IPS-18c (cell line): Measurements from ENCODE around the gene BDKRB1.

Experiments used
- H3K4me3 ChIP-seq: 2 replicates; pipeline ENCODE4 v1.7.0; 2013; ENCODE audit warnings: low read depth, mild to moderate bottlenecking, low read length, moderate library complexity; ENCODE audit not compliant: insufficient read depth
- H3K9me3 ChIP-seq: one replicate; pipeline ENCODE4 v1.6.1; 2013; ENCODE audit warnings: mild to moderate bottlenecking, low read length, moderate library complexity; ENCODE audit not compliant: control insufficient read depth, insufficient read depth

BDKRB1 gene

DNA sequence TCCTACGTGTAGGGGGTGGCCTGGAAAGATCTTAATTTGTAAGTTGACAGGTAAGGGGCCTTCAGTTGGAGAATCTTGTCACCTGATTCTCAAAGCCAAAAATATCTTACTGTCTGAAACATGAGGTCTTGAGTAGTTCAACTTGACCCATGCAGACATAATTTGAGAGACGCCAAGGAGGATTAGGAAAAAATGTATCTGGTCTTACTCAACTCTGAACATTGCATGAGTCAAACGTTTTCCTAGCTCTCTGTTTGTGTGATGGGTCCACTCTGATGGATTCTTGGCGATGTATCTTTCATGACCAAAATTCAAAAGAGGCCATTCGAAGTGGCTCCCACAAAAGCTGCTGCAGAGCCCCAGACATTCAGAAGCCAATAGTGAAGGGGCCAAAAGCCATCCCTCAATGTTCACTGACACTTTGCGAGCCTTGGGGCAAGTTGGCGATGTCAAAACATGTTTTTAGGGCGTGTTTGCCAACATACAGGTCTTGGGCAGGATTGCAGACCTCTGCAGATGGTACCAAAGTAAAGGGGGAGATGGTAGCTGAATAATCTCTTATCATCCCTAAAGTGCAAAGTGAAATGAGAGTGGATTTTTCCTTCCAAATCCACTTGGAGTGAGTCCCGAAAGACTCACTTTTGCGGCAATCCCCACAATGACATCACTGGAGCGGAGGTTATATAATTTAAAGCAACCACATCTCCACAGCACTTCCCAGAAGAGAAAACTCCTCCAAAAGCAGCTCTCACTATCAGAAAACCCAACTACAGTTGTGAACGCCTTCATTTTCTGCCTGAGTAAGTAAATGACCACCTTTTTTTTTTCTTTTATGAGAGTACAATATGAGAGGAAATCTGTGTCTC lies at the start of gene BDKRB1:
TSS of gene BDKRB1 (plus strand) at position 710 of the 866 bp plus-strand sequence. CDS start 7,473 bp downstream, outside the sequence.
- Histone ChIP-seq H3K4me3 (no peak within 1 kb of the TSS), H3K9me3 (no peaks in the 10 kb centered on the region)

DNA sequence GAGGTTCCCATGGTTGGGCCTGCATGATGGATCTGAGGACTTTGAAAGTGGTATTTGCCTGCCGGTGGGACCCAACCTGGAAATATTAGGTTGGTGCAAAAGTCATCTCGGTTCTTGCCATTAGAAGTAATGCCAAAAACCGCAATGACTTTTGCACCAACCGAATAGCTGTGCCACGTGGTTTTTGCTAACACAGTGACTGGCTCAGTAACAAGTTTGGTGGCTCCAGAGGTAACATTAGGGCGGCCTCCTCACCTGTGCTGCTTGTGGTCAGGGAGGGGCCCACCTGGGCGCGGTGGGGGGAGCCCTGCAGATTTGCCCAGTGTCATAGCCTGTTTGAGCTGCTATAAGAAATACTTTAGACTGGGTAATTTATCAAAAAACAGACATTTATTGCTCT lies 49.5 kb upstream of the BDKRB1 start:
- H3K4me3 ChIP-seq: no peak overlapping the region
- H3K9me3 ChIP-seq: no peaks in the 10 kb centered on the region

DNA sequence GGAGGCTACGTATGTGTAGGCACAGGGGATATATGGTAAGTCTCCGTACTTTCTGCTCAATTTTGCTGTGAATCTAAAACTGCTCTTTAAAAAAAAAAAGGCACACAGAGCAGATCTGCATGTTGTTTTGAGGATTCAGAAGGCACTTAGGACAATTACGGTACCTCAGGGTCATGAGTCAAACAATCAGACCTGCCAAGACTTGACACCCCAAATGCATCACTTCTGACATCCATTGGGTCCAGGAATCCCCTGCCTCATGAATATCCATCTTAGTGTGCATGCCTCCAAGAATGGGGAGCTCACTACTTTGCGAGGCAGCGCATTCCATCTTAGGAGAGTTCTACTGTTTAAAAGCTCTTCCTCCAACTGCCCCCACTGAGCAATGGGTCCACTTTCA lies 48.3 kb upstream of the BDKRB1 start:
- Histone ChIP-seq H3K4me3 (no peak overlapping the region), H3K9me3 (peaks cover 5% of the 10 kb centered on the region)

DNA sequence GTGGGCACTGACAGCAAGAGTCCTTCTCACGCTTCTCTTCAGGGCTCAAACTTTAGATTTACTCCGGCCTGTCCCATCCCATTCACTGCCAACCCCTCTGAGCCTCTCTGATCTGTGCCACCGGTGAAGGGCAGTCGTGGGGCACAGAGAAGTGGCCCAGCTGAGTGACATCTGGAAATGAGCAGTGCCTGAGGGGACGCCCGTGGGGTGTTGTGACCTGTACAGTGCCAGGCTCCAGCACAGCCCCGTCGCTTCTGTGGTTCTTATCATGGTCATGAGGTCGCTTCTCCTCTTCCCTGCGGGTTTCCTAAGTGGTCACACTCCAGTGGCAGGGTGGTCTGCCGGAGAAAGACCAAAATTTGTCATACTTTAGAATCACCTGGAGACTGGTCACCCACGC lies 47.3 kb upstream of the BDKRB1 start:
- H3K9me3 ChIP-seq: peaks cover 5% of the 10 kb centered on the region
- H3K4me3 ChIP-seq: no peak overlapping the region

DNA sequence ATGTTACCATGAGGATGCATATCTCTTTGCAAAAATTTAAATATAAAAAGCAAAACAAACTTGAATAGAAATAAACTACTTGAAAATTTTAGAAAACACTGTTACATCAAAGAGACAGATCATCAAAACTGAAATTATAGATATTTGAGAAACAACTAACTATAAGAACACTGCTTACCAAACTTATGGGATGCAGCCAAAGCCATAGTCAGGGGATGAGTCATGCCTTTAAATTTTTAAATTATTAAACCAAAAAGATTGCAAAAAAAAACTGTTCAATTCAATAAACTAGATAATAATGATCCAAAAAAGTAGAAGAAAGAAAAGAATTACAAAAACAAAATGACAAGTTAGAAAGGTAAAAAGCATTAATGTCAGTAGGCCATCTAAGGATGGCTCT lies 43.9 kb upstream of the BDKRB1 start:
- Histone ChIP-seq H3K9me3 (peaks cover 5% of the 10 kb centered on the region), H3K4me3 (no peak overlapping the region)

DNA sequence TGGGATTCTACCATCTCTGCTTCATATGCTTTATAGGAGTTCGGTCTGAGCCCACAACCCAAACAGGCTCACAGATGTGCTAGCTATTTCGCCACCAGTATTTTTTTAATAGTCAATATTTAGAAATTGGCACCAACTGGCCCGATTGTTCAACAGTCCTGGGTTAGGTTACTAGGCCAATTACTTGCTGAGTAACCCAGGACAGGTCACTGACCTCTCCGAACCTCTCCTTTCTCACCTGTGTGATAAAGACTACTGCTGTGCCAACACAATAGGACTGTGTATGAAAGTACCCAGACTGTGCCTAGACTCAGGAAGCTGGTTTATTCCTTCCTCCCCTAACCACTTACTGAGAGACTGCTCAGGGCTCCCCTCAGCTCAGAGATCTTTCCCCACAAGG lies 43.1 kb upstream of the BDKRB1 start:
- H3K9me3 ChIP-seq: peaks cover 5% of the 10 kb centered on the region
- H3K4me3 ChIP-seq: no peak overlapping the region

DNA sequence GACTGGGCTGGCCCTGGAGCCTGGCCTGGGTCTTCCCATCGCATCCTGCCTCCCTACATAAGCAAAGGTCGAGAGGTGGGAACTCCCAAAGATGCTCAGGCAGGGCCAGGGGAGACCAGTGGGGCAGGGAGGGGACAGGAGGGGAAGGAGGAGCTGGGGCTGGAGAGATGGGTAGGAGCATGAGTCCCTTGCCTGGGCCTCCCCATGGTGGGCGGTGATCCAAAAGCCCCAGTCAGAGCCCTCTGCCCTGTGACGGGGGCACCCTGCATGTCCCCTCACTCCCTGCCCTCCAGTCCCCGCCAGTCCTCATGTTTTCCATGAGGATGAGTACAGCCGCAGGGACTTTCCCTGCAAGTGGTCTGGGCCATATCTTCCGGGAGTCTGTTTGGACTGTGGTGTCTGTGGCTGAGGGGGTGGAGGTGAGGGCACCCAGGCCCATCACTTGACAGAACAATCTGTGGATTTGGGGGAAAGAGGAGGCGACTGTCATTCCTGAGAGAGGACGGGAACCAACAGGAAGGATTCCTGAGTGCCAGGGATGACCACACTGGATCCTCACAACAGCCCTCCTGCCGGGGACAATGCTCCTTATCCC lies 42.0 kb upstream of the BDKRB1 start:
- H3K9me3 ChIP-seq: peaks cover 5% of the 10 kb centered on the region
- no peak overlapping the region for H3K4me3 ChIP-seq

DNA sequence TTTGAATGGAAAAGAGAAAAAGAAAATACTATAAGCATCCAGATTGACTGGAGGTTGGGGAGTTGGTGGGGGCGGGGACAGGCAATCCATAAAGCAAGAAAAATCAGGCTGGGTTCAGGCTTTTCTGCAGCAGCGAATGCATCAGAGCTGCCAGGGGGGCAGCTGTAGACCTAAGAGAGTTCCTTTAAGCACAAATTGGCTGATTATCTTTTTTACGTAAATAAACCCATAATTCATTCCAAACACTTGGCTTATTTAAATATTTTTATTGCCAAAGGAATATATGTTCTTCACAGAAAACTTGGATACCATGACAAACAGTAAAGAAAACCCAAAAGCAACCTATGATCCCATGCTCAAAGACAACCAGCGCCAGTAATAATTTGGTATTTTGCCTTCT lies 41.2 kb upstream of the BDKRB1 start:
- H3K9me3 ChIP-seq: peaks cover 5% of the 10 kb centered on the region

DNA sequence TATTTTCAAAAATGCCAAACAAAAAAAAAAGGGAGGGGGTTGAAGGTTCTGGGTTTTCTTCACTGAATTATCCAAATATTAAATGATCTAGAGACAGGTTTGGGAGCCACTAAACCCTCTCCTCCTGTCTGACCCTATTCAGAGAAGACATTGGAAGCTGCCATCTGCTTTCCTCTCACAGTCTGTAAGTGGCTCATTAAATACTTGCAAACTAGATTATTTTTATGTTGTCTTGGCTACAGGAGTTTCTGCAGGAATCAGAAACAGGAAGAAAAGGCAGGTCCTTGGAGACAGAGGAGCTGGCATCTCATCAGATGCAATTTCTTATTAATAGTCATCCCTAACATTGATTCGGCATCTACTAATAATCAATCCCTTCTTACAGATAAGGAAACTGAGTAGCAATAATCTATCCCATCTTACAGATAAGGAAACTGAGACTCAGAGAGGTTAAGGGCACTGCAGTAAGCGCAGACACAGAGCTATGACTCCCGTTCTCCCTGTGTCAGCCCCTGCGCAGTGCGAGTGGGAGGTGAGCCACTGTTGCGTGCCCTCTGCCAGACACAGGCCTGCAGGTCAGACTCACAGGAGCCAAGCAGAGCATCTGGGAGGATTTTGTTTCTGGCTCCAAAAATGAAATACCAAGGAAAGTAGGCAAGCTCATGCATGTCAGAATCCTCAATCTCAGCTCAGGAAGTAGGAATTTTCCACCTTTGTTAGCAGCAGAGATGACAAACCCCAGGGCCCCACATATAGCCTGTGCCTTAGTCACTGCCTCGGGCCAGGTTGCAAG lies 40.4 kb upstream of the BDKRB1 start:
- Histone ChIP-seq H3K9me3 (peaks cover 5% of the 10 kb centered on the region), H3K4me3 (no peak overlapping the region)

More for the DNA sequence above, 41.2 kb upstream of the BDKRB1 start:
- no peak overlapping the region for H3K4me3 ChIP-seq

DNA sequence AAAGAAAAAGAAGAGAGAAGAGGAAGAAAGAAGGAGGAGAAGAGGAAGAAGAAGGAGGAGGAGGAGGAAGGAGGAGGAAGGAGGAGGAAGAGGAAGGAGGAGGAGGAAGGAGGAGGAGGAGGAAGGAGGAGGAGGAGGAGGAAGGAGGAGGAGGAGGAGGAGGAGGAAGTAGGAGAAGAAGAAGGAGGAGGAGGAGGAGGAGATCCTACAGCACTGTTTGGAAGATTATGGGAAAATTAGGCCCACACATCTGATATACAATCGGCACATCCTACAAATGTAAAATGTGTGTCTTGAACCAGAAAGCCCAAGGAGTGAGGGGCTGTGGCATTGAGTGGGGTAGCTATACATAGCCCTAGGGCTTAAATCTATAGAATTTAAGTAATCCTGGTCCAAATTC lies 39.4 kb upstream of the BDKRB1 start:
- H3K4me3 ChIP-seq: no peak overlapping the region
- H3K9me3 ChIP-seq: peaks cover 5% of the 10 kb centered on the region

DNA sequence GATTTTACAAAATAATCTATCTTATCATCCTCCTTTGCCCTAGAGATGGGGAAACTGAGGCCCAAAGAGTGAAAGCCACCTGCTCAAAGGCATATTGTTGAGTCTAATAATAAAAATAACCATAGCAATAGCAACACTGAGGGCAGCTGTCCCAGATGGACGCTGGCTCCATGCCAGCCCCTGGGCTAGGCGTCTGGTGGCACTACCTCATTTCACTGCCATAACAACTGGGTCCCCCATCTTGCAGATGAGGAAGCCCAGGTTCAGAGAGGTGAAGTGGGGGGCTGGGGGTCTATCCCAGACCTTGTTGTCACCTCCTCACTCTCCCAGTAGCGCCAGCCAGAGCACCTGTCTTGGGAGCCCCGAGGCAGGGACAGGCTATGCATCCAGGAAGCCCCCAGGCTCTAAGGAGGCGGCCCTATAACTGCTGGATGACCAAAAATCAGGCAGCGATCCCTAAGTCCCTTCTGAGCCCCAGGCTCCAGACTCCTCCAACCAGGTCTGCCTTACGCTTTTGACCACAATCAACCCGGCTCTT lies 38.6 kb upstream of the BDKRB1 start:
- Histone ChIP-seq H3K4me3 (no peak overlapping the region), H3K9me3 (peaks cover 3% of the 10 kb centered on the region)

DNA sequence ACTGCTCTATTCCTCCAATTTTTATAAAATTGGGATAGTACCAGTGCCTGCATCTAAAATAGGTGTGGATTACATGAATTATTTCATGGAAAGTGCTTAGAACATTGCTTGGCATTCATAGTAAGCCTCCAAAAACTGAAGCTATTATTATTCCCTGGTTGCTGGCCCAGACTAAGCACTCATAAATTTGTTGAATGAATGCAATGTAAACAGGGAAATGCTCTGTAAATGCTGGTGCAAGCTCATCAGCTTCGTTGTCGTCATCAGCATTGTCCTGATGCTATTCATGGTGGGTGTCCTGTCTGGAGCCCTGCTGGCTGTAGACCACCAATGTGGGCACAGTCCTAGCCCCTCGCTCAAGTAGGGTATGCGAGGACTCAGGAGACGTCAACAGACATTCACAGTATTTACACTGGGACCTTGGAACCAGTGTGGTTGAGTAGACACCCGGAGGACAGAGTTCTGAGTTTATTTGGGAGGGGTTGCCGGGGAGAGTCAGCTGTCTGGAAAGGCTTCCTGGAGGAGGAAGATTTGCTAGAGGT lies 34.8 kb upstream of the BDKRB1 start:
- Histone ChIP-seq H3K9me3 (no peaks in the 10 kb centered on the region), H3K4me3 (no peak overlapping the region)

DNA sequence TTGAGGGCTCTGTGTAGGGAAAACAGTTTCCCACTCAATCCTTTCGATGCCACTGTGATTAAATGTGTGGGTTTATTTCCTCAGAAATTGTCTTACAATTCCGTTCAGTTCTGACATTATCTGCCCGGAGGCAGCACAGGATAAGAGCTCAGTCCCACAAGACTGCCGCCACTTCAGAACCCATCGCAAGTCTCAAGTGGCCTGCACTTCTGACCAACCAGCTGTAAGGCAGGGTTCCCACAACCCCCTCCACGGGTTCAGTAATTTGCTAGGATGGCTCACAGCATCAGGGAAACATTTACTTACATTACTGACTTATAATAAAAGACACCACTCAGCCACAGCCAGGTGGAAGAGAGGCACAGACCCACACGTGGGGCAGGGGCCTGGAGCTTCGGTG lies 34.2 kb upstream of the BDKRB1 start:
- H3K4me3 ChIP-seq: no peak overlapping the region
- H3K9me3 ChIP-seq: no peaks in the 10 kb centered on the region

DNA sequence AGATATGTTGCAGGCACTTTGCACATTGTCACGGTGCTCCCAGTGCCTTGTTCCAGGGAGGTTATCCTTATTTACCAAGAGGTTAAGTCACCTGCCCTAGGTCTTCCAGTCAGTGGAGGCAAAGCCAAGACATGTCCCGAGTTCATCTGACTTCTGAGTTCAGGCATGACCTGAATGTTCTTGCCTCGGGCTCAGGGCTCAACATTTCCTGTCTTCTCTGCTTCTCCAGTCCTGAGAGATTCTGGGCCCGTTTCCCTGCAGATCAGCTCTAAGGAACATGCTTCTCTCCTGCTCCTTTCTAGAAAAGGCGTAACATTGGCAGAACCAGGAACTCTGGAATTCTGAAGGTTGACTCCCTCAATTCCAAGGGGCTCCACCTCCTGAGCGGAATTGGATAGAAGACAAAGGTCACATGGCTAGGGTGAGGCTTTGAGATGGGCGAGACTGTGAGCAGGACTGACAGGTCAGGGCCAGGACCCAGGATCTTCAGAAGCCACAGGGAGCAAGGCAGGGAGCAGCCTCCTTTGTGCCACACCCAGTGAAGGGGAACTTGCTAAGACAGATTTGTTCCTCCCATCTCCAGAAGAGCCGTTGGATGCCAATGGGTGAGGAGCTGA lies 31.4 kb upstream of the BDKRB1 start:
- peaks cover 2% of the 10 kb centered on the region for H3K9me3 ChIP-seq
- no peak overlapping the region for H3K4me3 ChIP-seq

DNA sequence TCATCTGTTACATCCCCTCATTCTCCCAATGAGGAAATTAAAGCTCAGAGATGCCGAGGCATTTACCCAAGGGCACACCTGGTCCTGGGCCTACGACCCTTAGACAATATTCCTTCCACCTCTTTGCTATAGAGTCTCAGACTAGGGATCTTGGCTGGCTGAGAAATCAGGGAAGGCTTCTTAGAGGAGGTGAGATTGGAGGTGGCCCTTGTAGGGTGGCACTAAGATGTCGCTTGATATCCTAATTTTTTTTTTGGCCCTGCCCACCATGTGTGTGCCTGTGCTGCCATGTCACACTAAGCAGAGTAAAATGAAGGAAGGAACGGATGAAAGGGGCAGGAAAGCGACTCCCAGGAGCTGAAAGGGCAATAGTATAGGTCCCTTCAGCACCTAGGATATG lies 30.8 kb upstream of the BDKRB1 start:
- no peak overlapping the region for H3K4me3 ChIP-seq
- H3K9me3 ChIP-seq: peaks cover 2% of the 10 kb centered on the region

DNA sequence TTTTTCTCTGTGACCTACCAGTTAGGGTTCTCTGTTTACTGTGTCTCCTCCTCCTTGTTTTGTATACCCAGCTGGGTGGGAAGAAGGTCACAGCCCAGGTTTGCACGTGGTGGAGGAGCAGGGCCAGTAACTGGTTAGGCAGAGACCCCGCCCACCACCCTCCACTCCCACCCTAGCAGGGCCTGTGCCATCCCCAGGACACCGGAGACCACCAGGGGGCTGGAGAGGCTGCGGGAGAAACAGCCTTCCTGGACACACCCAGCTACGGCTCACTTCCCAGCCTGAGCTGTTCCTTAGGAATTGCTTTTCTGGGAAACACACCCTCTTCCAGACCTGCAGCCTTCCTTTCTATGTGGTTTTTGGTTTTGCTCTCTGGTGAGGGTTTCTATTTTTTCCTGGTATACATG lies 30.3 kb upstream of the BDKRB1 start:
- Histone ChIP-seq H3K4me3 (no peak overlapping the region), H3K9me3 (peaks cover 2% of the 10 kb centered on the region)

DNA sequence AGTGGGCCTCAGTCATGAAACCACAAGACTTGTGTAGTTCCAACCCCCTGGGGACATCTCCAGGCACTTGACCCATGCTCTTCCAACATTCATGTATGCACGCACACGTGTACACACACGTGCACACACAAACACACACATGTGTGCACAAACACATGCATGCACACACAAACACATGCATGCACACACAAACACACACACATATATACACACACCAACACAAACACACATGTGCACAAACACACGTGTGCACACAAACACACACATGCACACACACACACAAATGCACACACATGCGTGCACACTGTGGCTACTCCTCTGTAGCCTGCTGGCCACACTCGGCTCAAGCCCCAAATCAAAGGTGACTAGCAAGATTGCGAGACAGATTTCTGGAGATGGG lies 28.6 kb upstream of the BDKRB1 start:
- Histone ChIP-seq H3K9me3 (peaks cover 2% of the 10 kb centered on the region), H3K4me3 (no peak overlapping the region)
